ENCODE results near the gene YARS2.

The YARS2 gene

DNA sequence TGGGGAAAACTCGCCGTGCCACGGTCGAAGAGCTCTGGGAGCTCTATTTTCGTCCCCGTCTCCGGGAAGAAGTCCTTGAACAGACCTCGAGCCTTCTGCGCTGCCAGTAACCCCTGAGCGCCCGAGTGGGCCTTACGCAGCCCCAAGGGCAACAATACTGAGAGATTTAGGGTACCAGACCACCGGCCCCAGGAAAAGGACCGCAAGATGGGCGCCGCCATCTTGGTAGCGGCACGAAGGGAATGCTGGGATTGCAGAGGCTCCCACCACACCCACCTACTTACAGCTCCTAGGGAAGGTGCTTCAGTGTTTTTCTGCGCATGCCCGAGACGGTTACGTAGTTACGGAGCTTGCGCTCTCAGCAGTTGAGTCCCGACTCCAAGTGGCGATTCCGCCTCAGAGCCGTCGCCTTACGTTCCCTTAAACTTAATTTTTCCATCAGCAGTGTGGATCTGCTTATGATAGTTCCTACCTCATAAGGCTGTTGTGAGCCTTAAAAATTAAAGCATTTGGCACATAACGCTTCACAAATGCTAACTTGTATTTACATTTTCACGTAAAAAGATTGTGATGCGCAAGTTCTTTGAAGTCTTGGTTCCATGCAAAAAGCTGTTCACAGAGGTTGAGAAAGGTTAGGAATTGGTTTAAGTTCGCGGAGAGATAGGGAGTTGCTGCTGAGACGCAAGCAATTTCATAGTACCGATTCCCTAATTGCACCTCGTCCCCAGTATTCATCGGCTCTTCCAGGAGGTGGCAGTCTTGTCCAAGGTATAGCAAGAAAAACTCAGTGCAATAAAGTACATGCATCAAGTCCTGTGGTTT is at the start of gene YARS2:
TSS of gene YARS2 (minus strand) at position 244 of the 822 bp plus-strand sequence. CDS start at position 221, 23 bp downstream.
- DNase-seq (ENCODE audit: extremely low spot score, insufficient read length, low read depth) (peak; percentile 71), FAIRE-seq (peak; percentile 99)

DNA sequence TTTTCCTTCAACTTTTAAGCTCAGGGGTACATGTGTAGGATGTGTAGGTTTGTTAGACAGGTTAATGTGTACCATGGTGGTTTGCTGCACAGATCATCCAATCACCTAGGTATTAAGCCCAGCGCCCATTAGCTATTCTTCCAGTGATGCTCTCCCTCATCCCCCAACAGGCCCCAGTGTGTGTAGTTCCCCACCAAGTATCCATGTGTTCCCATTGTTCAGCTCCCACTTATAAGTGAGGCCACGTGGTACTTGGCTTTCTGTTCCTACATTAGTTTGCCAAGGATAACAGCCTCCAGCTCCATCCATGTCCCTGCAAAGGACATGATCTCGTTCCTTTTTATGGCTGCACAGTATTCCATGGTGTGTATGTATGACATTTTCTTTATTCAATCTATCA is 48.6 kb upstream of the YARS2 start:
- FAIRE-seq (no peak), DNase-seq (ENCODE audit: extremely low spot score, insufficient read length, low read depth) (no peak)

DNA sequence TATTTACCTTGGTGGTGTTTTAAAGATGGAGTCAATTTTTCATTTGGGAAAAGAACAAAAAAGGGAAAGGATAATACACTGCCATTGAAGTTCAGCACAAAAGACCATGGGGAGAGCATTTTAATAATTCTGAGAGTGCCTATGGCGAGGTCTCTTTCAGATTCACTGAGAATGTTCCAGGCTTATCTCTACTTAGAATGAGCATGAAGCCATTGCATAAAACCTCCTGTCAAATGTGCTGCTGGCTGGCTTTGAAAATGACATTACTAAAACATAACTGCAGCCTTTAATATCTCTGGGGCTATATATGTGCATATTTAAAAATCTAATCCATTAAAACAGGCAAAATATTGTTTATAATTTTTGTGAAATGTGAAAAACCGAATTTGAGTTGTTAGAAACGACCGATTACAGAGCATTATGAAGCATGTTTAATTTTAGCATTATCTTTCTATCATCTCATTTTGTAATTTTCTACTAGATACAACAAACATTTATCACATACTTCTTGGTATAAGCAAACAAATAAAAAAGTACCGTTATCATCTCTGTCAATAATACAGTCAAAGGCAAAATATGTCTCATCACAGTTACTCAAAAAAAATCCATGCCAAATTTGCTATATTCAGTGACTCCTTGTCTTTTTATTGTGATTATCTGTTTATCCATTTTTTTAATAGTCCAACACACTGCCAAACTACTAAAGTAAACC is 45.7 kb upstream of the YARS2 start:
- no peak for FAIRE-seq
- no peak for DNase-seq (ENCODE audit: extremely low spot score, insufficient read length, low read depth)

DNA sequence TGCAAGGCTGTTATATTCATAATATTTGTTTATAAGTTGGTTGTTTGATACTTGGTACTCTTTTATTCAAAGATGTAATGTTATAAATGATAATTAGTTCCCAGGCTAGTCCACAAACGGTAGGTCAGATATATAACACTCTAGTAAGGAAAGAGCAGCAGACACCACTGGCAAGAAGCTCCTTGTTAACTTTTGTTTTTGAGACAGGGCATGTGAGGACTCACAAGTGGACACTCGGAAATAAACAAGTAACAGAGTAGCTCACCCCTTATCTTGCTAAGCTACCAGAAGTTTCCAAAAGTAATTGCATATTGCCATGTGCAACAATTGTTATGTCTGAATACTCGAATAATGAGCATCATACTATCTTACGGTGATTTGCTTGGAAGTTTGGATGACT is 38.6 kb upstream of the YARS2 start:
- FAIRE-seq (no peak), DNase-seq (ENCODE audit: extremely low spot score, insufficient read length, low read depth) (no peak)

DNA sequence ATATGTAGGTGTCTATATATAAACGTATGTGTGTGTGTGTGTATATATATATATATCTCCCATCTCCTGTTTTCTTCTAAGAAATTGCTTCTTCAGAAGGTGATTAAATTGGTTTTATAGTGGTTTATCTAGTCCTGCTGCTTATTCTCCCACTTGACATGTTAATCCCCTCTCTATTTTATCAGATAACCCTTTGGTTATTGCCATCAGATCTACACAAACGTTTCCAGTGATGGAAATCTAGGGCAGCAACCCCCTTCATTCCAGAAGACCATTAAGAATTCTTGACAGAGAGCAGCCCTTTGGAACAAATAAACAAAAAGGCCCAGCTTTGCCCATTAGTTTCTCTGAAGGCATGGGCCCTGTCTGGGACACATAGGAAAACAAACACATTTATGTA is 34.2 kb upstream of the YARS2 start:
- FAIRE-seq, result no peak
- DNase-seq (ENCODE audit: extremely low spot score, insufficient read length, low read depth), result no peak

DNA sequence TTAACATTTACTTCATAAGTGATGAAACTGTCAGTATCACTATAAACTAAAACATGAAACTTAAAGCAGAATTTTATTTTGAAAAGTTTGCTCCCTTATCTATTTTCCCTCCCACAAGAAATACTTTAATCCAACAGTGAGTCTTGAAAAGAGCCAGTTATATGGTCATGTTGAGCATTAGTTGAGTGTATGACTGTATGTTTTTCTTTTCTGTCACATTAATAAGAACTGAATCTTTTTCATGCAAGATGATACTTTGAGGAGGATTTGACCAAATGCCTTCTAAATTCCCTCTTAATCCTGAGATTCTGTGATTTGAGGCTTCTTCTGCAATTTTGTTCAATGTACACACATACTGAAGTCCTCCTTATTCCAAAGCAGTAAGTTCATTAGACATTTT is 33.7 kb upstream of the YARS2 start:
- DNase-seq (ENCODE audit: extremely low spot score, insufficient read length, low read depth) (no peak), FAIRE-seq (no peak)

DNA sequence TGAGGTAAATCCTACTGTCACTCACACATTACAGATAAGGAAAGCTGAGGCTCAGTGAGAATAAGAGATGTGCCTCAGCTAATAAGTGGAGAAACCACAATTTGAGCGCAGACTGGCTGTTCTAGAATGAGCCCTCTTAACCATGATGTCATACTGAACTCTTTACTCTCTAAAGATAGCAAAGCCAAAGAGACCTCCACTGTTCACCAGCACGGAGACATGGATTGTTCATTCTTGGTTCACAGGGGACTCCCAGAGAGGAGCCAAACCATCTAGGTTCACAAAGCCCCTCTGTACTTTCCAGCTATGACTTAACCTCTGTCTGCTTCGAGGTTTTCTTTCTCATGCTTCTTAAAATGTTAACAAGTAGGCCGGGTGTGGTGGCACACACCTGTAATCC is 32.7 kb upstream of the YARS2 start:
- FAIRE-seq, result no peak
- no peak for DNase-seq (ENCODE audit: extremely low spot score, insufficient read length, low read depth)

DNA sequence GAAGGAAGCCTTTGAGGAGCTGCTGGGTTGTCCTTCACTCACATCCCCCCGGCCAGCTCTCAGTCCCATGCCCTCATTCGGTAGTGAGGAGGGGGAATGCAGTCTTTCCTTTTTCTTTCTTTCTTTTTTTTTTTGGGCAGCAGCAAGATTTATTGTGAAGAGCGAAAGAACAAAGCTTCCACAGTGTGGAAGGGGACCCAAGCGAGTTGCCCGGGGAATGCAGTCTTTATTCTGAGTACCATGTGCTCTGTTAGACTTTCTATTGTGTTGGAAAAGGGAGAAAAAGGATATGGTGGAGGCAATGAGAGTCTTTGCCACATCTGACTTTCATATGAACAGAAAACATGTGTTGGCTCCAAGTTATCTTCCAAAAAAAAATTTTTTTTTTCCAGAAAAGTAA is 29.9 kb upstream of the YARS2 start:
- no peak for DNase-seq (ENCODE audit: extremely low spot score, insufficient read length, low read depth)
- FAIRE-seq, result no peak

DNA sequence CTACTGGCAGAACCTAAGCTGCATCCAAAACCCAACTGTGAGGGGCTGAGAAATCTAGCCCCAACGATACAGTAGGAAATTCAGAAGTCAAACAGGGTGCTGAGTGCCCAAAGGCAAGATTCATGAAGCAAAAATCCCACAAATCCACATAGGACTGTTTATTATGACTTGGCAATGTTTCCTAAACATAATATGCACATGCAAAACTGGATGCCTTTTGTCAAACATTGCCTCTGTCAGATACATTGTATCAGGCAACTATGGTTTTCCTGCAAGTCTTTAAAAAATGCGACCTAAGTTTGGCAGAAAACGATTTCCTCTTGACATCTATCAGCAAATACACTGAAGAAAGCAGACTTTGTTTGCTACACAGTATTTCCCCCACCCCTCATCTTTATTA is 27.3 kb upstream of the YARS2 start:
- DNase-seq (ENCODE audit: extremely low spot score, insufficient read length, low read depth) (no peak), FAIRE-seq (no peak)

DNA sequence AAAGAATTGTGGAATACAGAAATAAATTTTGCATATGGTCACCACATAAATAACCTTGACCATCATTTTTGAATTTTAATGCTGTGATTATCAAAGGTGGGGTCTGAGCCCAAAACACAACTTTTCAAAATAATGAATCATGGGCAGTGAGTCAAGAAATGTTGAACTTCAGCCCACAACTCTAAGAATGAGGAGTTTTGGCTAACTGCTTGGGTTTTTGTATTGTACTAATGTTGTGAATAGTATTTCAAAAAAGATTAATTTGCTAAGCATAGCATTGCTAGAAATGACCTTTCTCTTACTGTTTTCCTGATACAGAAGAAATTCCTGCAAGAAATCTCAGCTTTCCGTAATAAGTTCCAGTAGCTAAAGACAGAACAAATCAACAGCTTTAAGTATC is 24.4 kb upstream of the YARS2 start:
- FAIRE-seq (no peak), DNase-seq (ENCODE audit: extremely low spot score, insufficient read length, low read depth) (no peak)

DNA sequence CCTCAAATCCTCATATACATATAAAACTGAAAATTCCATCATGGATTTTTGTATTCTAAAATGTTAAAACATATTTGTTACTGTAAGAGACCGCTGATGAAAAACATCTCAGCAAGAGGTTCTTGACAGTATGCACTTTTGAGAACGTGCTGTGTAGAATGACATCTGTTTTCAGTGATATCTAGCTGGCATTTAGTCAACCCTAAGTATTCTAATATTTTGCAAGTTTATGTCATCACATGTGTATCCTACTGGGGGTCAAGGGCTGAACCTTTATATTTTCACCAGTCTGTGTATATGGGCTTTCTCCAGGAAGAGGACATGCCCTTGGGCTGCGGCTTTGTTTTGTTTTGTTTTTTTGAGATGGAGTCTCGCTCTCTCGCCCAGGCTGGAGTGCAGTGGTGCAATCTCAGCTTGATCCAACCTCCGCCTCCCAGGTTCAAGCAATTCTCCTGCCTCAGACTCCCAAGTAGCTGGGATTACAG is 22.0 kb upstream of the YARS2 start:
- no peak for FAIRE-seq
- no peak for DNase-seq (ENCODE audit: extremely low spot score, insufficient read length, low read depth)

DNA sequence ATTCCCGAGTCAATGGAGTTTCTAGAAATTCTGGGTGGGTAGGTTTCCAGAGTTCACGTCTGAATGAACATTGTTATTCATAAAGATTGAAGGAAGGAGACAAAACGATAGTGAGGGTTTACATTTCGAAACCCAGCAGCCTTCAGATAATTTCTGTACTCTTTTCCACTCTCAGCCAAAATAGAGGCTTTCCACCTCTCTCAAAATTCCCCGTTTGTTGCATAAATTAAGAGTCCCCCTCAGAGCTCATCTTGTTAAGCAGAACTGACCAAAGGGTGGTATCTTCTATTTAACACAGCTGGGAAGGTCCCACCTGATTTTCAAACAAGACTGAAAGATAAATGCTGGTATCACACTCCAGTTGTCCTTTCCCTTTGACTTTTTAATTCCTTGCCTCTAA is 21.5 kb upstream of the YARS2 start:
- DNase-seq (ENCODE audit: extremely low spot score, insufficient read length, low read depth) (no peak), FAIRE-seq (no peak)

DNA sequence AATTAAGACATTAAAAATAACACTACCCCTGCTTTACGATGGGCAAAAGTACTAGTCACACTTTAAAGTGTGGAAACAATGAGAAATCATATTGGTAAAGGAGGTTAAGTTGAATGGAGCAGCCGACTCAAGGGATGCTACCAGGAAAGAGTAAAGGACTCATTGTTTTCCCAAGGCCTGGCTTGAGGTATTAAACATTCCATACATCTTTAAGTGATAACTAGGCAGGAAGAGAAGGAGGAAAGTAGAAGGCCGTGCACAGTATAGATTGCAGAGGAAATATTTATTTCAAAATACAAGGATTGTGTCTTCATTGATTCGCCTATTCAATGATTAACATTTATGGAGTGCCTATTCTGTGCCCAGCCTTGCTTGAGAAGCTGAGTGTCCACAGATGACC is 20.6 kb upstream of the YARS2 start:
- no peak for FAIRE-seq

DNA sequence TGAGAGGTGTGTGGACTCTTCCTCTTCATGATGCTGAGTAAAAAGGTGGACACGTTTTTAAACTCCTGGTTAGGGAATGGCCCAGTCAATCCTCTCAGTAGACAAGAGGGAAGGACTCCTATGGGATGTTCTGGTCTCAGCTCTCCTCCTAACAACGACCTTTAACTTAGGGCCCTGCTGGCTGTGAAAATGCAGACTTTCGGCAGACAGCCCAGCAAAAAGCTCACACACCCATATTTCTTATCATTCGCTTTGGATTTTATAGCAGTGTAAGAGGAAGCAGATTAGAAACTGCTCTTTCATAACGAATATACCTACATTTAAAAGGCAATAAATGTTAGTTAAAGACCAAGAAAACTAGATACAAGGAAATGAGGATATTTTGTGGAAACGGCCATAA is 18.0 kb upstream of the YARS2 start:
- FAIRE-seq, result no peak

More for the DNA sequence above, 20.6 kb upstream of the YARS2 start:
- no peak for DNase-seq (ENCODE audit: extremely low spot score, insufficient read length, low read depth)

DNA sequence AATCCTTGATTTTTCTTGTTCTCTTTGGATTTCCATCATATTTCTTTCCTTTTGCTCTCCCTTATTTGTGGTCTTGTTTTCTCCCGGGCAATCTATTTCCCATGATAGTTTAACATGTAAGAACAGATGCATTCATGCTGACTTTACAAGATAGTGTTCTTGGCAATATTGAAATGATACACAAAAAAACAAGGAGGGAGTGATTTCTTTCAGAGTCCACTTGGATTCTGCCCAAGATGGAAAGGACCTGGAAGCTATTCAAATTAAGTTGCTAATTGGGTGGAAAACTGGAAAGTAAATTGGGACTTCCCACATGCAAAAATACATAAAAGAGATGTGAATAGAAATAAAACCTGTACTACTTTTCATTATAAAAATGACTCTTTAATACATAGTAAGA is 14.4 kb upstream of the YARS2 start:
- no peak for FAIRE-seq
- no peak for DNase-seq (ENCODE audit: extremely low spot score, insufficient read length, low read depth)

More for the DNA sequence above, 18.0 kb upstream of the YARS2 start:
- DNase-seq (ENCODE audit: extremely low spot score, insufficient read length, low read depth), result no peak

DNA sequence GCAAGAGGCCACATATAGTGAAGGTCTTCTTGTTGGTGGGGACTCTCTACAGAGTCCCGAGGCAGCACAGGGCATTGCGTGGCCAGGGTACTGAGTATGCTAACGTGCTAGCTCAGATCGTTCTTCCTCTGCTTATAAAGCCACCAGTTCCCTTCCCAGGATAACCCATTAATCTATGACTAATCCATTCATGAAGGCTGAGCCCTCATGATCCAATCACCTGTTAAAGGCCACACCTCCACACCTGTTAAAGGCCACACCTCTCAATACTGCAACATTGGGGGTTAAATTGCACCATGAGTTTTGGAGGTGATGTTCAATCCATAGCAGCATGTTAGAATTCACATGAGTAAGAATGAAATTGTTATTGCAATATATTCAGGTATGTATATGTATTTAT is 12.8 kb upstream of the YARS2 start:
- no peak for DNase-seq (ENCODE audit: extremely low spot score, insufficient read length, low read depth)
- FAIRE-seq, result no peak

DNA sequence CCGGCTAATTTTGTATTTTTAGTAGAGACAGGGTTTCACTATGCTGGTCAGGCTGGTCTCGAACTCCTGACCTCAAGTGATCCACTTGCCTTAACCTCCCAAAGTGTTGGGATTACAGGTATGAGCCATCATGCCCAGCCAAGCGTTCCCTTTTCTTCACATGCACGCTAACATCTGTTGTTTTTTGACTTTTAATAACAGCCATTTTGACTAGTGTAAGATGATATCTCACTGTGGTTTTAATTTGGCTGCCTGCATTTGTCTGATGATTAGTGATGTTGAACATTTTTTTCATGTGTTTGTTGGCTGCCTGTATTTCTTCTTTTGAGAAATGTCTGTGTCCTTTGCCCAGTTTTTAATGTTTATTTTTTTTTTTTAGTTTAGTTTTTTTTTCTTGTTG is 10.2 kb upstream of the YARS2 start:
- FAIRE-seq (no peak), DNase-seq (ENCODE audit: extremely low spot score, insufficient read length, low read depth) (no peak)

DNA sequence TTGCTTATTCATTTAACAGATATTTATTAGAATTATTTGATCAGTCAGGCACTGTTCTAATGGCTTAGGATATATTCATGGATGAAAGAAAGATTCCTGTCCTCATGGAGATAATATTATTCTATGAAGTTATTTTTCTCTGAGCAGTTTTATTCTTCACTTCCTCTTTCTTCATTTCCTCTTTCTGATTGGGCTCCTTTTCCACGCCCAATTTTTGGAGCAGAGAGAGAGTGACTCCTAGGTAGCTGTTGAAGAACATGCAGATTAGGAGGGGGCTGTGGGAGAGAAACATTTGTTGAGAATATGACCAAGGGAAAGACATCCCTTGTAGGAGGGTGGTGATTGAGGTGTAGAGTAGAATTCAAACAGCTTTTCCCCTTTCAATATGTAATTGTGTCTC is 6.0 kb upstream of the YARS2 start:
- FAIRE-seq, result no peak

DNA sequence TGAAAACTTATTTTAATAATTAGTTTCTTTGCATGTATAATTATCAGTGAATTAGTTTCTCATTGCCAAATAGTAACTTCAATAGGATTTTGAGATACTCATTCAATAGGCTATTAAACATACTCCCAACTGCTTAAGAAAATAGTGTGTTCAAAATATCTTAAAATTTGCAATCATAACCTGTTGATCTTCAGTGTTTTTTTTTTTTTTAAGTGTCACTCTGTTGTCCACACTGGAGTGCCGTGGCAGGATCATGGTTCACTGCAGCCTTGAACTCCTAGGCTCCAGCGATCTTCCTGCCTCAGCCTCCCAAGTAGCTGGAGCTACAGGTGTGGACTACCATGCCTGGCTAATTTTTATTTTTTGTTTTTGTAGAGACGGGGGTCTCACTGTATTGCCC is 1.5 kb upstream of the YARS2 start:
- FAIRE-seq, result no peak

More for the DNA sequence above, 6.0 kb upstream of the YARS2 start:
- DNase-seq (ENCODE audit: extremely low spot score, insufficient read length, low read depth), result no peak

DNA sequence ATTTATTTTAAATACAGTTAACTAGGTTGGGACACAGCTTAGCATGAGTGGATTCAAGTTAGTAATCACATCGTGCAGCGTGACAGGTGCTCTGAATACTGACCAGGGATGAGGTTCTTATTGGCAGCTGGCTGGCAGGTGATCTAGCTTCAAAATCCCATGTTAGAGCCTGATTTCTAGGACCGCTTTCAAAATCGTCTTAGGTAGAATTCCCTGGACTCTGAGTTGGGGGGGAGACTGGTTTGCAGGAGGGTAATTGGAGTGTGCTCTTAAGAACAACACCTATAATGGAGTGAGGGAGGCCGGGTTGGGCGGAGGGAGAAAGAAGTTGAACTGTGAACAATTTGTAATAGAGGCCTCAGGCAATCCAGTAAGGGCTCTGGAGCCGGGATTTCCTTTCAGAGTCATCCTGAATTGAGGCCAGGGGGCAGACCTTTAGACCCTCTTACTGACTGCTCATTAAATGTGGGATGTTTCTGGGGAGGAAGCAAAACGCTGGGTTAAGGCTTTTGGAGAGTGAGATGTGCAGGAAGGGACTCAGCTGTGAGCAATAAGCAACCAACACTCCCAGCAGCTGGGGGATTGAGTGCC is 874 bp upstream of the YARS2 start:
- FAIRE-seq (no peak), DNase-seq (ENCODE audit: extremely low spot score, insufficient read length, low read depth) (no peak)

More for the DNA sequence above, 1.5 kb upstream of the YARS2 start:
- DNase-seq (ENCODE audit: extremely low spot score, insufficient read length, low read depth), result no peak

DNA sequence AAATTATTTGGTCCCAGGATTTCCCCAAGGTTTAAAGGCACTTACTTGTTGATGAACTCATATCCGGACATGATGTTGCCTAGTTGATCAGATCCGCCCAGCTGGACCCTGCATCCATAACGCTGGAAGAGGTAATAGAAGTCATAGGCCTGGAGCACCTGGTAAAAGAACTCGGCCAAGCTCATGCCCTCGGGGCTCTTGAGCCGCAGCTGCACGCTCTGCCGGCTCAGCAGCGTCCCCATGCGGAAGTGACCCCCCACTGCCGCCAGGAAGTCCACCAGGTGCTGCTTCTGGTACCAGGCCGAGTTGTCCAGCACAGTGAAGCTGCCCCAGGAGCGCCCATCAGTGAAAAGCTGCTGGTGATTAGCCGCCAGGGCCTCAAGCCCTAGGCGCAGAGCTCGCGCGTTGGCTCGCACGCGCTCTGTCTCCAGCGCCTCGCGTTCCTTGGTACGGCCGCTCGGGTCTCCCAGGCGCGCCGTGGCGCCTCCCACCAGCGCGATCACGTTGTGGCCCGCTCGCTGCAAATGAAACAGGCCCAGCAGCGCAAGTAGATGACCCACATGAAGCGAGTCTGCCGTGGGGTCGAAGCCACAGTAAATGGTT is 545 bp downstream of the YARS2 start:
- DNase-seq (ENCODE audit: extremely low spot score, insufficient read length, low read depth) (peak; percentile 30), FAIRE-seq (peak; percentile 78)
